ENCODE results near the gene SPARC.
"Not testable (repeated sequence)": the region's sequence is repeated elsewhere in the genome, so short reads cannot be mapped to it uniquely, and the experiment has no call there.

SPARC gene

GRCh38 chr5:151680944-151681427 is 5.7 kb downstream of the SPARC start:
- in situ Hi-C loops (cut with HindIII; ENCODE audit: low sequenced_read_pairs), result no loop called here
- H3K4me3 ChIP-seq (ENCODE audit: low read depth, low read length), result no peak overlapping the region
- no peak for TF ChIP-seq CTCF (IDR thresholded peaks at IDR 0.05; ENCODE audit: low read depth, low read length, missing control alignments)
- DNase-seq (ENCODE audit: low read depth), result no peak

GRCh38 chr5:151680156-151680505 is 6.6 kb downstream of the SPARC start:
- H3K4me3 ChIP-seq (ENCODE audit: low read depth, low read length); in situ Hi-C loops (cut with HindIII; ENCODE audit: low sequenced_read_pairs): not testable (repeated sequence)

GRCh38 chr5:151679421-151680155 is 7.1 kb downstream of the SPARC start:
- no peak for DNase-seq (ENCODE audit: low read depth)
- in situ Hi-C loops (cut with HindIII; ENCODE audit: low sequenced_read_pairs), result no loop called here

More at GRCh38 chr5:151680156-151680505, 6.6 kb downstream of the SPARC start:
- not testable (repeated sequence) for DNase-seq (ENCODE audit: low read depth)

GRCh38 chr5:151678713-151679112 is 8.0 kb downstream of the SPARC start:
- in situ Hi-C loops (cut with HindIII; ENCODE audit: low sequenced_read_pairs), result no loop called here
- no peak for TF ChIP-seq CTCF (IDR thresholded peaks at IDR 0.05; ENCODE audit: low read depth, low read length, missing control alignments)
- no peak overlapping the region for H3K4me3 ChIP-seq (ENCODE audit: low read depth, low read length)
- DNase-seq (ENCODE audit: low read depth), result no peak

More at GRCh38 chr5:151679421-151680155, 7.1 kb downstream of the SPARC start:
- no peak overlapping the region for H3K4me3 ChIP-seq (ENCODE audit: low read depth, low read length)
- TF ChIP-seq CTCF (IDR thresholded peaks at IDR 0.05; ENCODE audit: low read depth, low read length, missing control alignments), result no peak

- H3K4me3 ChIP-seq (ENCODE audit: low read depth, low read length), result no peak overlapping the region
- DNase-seq (ENCODE audit: low read depth), result no peak
- no peak for TF ChIP-seq CTCF (IDR thresholded peaks at IDR 0.05; ENCODE audit: low read depth, low read length, missing control alignments)
- in situ Hi-C loops (cut with HindIII; ENCODE audit: low sequenced_read_pairs), result no loop called here
Measured at GRCh38 chr5:151677776-151678545, 8.8 kb downstream of the SPARC start.

- no peak for DNase-seq (ENCODE audit: low read depth)
- H3K4me3 ChIP-seq (ENCODE audit: low read depth, low read length), result no peak overlapping the region
- in situ Hi-C loops (cut with HindIII; ENCODE audit: low sequenced_read_pairs), result no loop called here
- no peak for TF ChIP-seq CTCF (IDR thresholded peaks at IDR 0.05; ENCODE audit: low read depth, low read length, missing control alignments)
Measured at GRCh38 chr5:151676719-151677118, 10.0 kb downstream of the SPARC start.

GRCh38 chr5:151676314-151676712 is 10.4 kb downstream of the SPARC start:
- DNase-seq (ENCODE audit: low read depth), result no peak
- TF ChIP-seq CTCF (IDR thresholded peaks at IDR 0.05; ENCODE audit: low read depth, low read length, missing control alignments), result no peak
- no peak overlapping the region for H3K4me3 ChIP-seq (ENCODE audit: low read depth, low read length)
- in situ Hi-C loops (cut with HindIII; ENCODE audit: low sequenced_read_pairs), result no loop called here

All from astrocyte of the cerebellum (primary cell).